Trophoblast cell (in vitro differentiated cells and primary cell): ENCODE data around the gene SMARCD3.
A peak's percentile ranks its signal among the peaks of the same experiment; 100 is the strongest.

Experiments
- DNase-seq, 2 donors: peaks; one replicate each; pipeline ENCODE4 v3.0.0-alpha.2; 2016
- H2AFZ ChIP-seq: 2 replicates; pipeline ENCODE4 v1.6.1; 2013; ENCODE audit warnings: low read length, moderate library complexity, mild to moderate bottlenecking; ENCODE audit not compliant: insufficient read depth, poor library complexity
- H2AK5ac ChIP-seq: 2 replicates; pipeline ENCODE4 v1.6.1; 2013; ENCODE audit warnings: mild to moderate bottlenecking, low read length
- H2BK120ac ChIP-seq: 2 replicates; pipeline ENCODE4 v1.6.1; 2013; ENCODE audit warnings: low read length, mild to moderate bottlenecking, moderate library complexity; ENCODE audit not compliant: insufficient read depth, poor library complexity
- H2BK12ac ChIP-seq: 2 replicates; pipeline ENCODE4 v1.6.1; 2013; ENCODE audit warnings: mild to moderate bottlenecking, low read length, moderate library complexity
- H2BK5ac ChIP-seq: 2 replicates; pipeline ENCODE4 v1.6.1; 2013; ENCODE audit warnings: low read length, low read depth, moderate library complexity, mild to moderate bottlenecking; ENCODE audit not compliant: poor library complexity
- H3K14ac ChIP-seq: 2 replicates; pipeline ENCODE4 v1.6.1; 2013; ENCODE audit warnings: mild to moderate bottlenecking, low read length
- H3K18ac ChIP-seq: 2 replicates; pipeline ENCODE4 v1.6.1; 2013; ENCODE audit warnings: mild to moderate bottlenecking, low read length
- H3K23ac ChIP-seq: 2 replicates; pipeline ENCODE4 v1.6.1; 2013; ENCODE audit warnings: low read length
- H3K27ac ChIP-seq: 2 replicates; pipeline ENCODE4 v1.5.1; 2013; ENCODE audit warnings: low read depth, mild to moderate bottlenecking, inconsistent platforms, low read length, moderate library complexity
- H3K27me3 ChIP-seq: 2 replicates; pipeline ENCODE4 v1.6.1; 2013; ENCODE audit warnings: inconsistent platforms, mild to moderate bottlenecking, low read length, moderate library complexity; ENCODE audit not compliant: insufficient read depth
- H3K36me3 ChIP-seq, 2 experiments: 1 replicate in 1 of 2; 2 replicates in 1 of 2; pipeline ENCODE4 v1.6.1; 2013; ENCODE audit warnings: low read length in 2 of 2, mild to moderate bottlenecking in 2 of 2, moderate library complexity in 1 of 2; ENCODE audit not compliant: insufficient read depth in 2 of 2, control insufficient read depth in 1 of 2
- H3K4ac ChIP-seq: 2 replicates; pipeline ENCODE4 v1.6.1; 2013; ENCODE audit warnings: low read depth, mild to moderate bottlenecking, low read length, moderate library complexity
- H3K4me1 ChIP-seq, 2 experiments: 1 replicate in 1 of 2; 2 replicates in 1 of 2; pipeline ENCODE4 v1.6.1; 2013; ENCODE audit warnings: low read length in 2 of 2, mild to moderate bottlenecking in 2 of 2, moderate library complexity in 1 of 2; ENCODE audit not compliant: insufficient read depth in 2 of 2, control insufficient read depth in 1 of 2
- H3K4me2 ChIP-seq: 2 replicates; pipeline ENCODE4 v1.6.1; 2013; ENCODE audit warnings: inconsistent platforms, mild to moderate bottlenecking, low read length, moderate library complexity
- H3K4me3 ChIP-seq: 2 replicates; pipeline ENCODE4 v1.5.1; 2013; ENCODE audit warnings: mild to moderate bottlenecking, low read depth, low read length, inconsistent platforms
- H3K79me1 ChIP-seq: one replicate; pipeline ENCODE4 v1.6.1; 2013; ENCODE audit warnings: low read length
- H3K79me2 ChIP-seq: 2 replicates; pipeline ENCODE4 v1.6.1; 2013; ENCODE audit warnings: low read length, mild to moderate bottlenecking; ENCODE audit not compliant: control insufficient read depth, insufficient read depth, poor library complexity
- H3K9ac ChIP-seq: 2 replicates; pipeline ENCODE4 v1.6.1; 2013; ENCODE audit warnings: mild to moderate bottlenecking, low read length
- H3K9me3 ChIP-seq: 2 replicates; pipeline ENCODE4 v1.6.1; 2013; ENCODE audit warnings: low read depth, mild to moderate bottlenecking, control low read depth, inconsistent platforms, low read length; ENCODE audit not compliant: insufficient read depth
- H4K12ac ChIP-seq: 2 replicates; pipeline ENCODE4 v1.6.1; 2013; ENCODE audit warnings: low read depth, mild to moderate bottlenecking, low read length, moderate library complexity
- H4K8ac ChIP-seq: 2 replicates; pipeline ENCODE4 v1.6.1; 2013; ENCODE audit warnings: low read depth, mild to moderate bottlenecking, low read length, moderate library complexity
- H4K91ac ChIP-seq: one replicate; pipeline ENCODE4 v1.6.1; 2013; ENCODE audit warnings: low read depth, mild to moderate bottlenecking, low read length, moderate library complexity
- WGBS: extraction: QIAGEN DNeasy Blood & Tissue Kit; methylation state at CpG from one replicate; pipeline ENCODE4 v1.1.7; 2013; ENCODE audit warnings: missing lambda C conversion rate; ENCODE audit not compliant: insufficient read length, insufficient coverage; ENCODE audit errors: extremely low coverage; 5-methylcytosine and 5-hydroxymethylcytosine counted together

The SMARCD3 gene

GRCh38 chr7:151236406-151236805, 12.1 kb downstream of the SMARCD3 start:
- H3K27me3 ChIP-seq = no peaks in the 10 kb centered on the region
- no peak overlapping the region for H3K23ac ChIP-seq
- H2BK5ac ChIP-seq = no peak overlapping the region
- no peak overlapping the region for H3K14ac ChIP-seq
- H2BK120ac ChIP-seq = no peak overlapping the region
- peaks cover 11% of the 10 kb centered on the region for H3K79me2 ChIP-seq
- peaks cover 6% of the 10 kb centered on the region for H3K79me1 ChIP-seq
- H3K9me3 ChIP-seq = peaks cover 4% of the 10 kb centered on the region
- H3K36me3 ChIP-seq = peaks cover 54 to 56% of the 10 kb centered on the region in 2 experiments
- no peak overlapping the region for H4K12ac ChIP-seq
- H2AFZ ChIP-seq = no peak overlapping the region
- H2BK12ac ChIP-seq = no peak overlapping the region
- H4K91ac ChIP-seq = no peak overlapping the region
- no peak overlapping the region for H3K4me3 ChIP-seq
- H3K27ac ChIP-seq = no peak overlapping the region
- no peak overlapping the region for H3K18ac ChIP-seq
- H4K8ac ChIP-seq = no peak overlapping the region
- H3K9ac ChIP-seq = no peak overlapping the region
- no peak for DNase-seq
- no peak overlapping the region for H2AK5ac ChIP-seq
- no peak overlapping the region for H3K4me2 ChIP-seq
- no CpG with 5 or more reads among the region's 13 CpGs for WGBS
- peaks cover 4 to 10% of the 10 kb centered on the region in 2 experiments for H3K4me1 ChIP-seq
- no peak overlapping the region for H3K4ac ChIP-seq

GRCh38 chr7:151235091-151235787, 13.3 kb downstream of the SMARCD3 start:
- peaks cover 4 to 10% of the 10 kb centered on the region in 2 experiments for H3K4me1 ChIP-seq
- H3K4me2 ChIP-seq = no peak overlapping the region

GRCh38 chr7:151233804-151234203, 14.7 kb downstream of the SMARCD3 start:
- no peak overlapping the region for H4K12ac ChIP-seq
- no peak overlapping the region for H2AFZ ChIP-seq
- H3K9me3 ChIP-seq = peaks cover 4% of the 10 kb centered on the region
- H3K4me3 ChIP-seq = no peak overlapping the region
- no peak overlapping the region for H3K27ac ChIP-seq
- H3K79me1 ChIP-seq = peaks cover 6% of the 10 kb centered on the region
- no peak overlapping the region for H3K23ac ChIP-seq
- DNase-seq = no peak
- H3K27me3 ChIP-seq = no peaks in the 10 kb centered on the region
- no CpG with 5 or more reads among the region's 9 CpGs for WGBS
- H2BK120ac ChIP-seq = no peak overlapping the region
- H4K91ac ChIP-seq = no peak overlapping the region
- no peak overlapping the region for H3K9ac ChIP-seq
- peaks cover 4 to 10% of the 10 kb centered on the region in 2 experiments for H3K4me1 ChIP-seq
- H2AK5ac ChIP-seq = no peak overlapping the region
- H3K14ac ChIP-seq = no peak overlapping the region
- peak overlapping the region; percentile 86 for H3K4me2 ChIP-seq
- H2BK12ac ChIP-seq = no peak overlapping the region
- H4K8ac ChIP-seq = no peak overlapping the region
- H3K79me2 ChIP-seq = peaks cover 11% of the 10 kb centered on the region
- peaks cover 35 to 42% of the 10 kb centered on the region in 2 experiments for H3K36me3 ChIP-seq
- H2BK5ac ChIP-seq = no peak overlapping the region
- no peak overlapping the region for H3K18ac ChIP-seq
- peak overlapping the region; percentile 30 for H3K4ac ChIP-seq

More at GRCh38 chr7:151235091-151235787, 13.3 kb downstream of the SMARCD3 start:
- no CpG with 5 or more reads among the region's 28 CpGs for WGBS
- Histone ChIP-seq H2BK12ac (no peak overlapping the region), H3K36me3 (peaks cover 48 to 50% of the 10 kb centered on the region in 2 experiments), H3K9me3 (peaks cover 4% of the 10 kb centered on the region), H3K18ac (no peak overlapping the region), H4K8ac (no peak overlapping the region), H3K14ac (no peak overlapping the region), H2BK5ac (no peak overlapping the region), H2AFZ (no peak overlapping the region), H2AK5ac (no peak overlapping the region), H3K9ac (no peak overlapping the region), H3K23ac (no peak overlapping the region), H3K4ac (no peak overlapping the region), H3K27me3 (no peaks in the 10 kb centered on the region), H3K27ac (no peak overlapping the region), H3K4me3 (peak overlapping the region; percentile 6), H4K12ac (no peak overlapping the region), H4K91ac (no peak overlapping the region), H2BK120ac (no peak overlapping the region), H3K79me2 (peaks cover 11% of the 10 kb centered on the region), H3K79me1 (peaks cover 6% of the 10 kb centered on the region)
- DNase-seq = no peak

DNA sequence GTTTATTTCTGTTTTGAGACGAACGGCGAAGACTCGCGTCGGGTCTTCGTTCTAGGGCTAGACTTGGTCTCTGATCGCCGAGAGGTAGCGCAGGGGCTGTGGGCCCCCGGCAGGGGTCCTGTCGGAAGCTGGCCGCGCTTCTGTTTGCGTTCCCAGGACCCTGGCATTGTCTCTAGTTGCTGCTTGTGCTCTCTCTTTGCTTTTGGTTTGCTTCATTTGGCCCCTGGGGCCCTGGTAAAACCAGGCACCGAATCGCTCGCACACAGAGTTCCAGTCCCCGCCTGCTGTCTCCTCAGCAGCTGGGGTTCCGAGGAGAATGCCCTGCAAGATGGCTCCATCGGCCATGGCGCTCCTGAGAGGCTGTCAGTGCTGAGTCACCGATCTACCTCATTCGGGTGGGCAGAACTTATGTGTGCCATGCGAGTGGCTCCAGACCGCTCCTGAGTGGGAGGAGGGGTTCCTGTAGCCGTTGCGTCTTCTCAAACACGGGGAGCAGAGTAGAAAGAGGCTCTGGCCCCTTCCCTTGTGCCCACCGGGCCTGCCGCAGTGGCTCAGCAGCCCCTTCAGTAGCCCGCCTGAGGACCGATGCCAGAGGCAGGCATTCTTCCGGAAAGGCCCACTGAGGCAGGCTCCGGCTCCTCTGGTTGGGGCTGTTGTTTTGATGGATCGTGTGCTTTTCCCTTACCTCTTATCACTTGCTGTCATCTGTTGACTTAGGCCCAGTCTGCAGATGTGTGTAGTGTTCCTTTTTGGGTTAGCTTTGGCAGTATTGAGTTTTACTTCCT, 15.4 kb downstream of the SMARCD3 start:
- peak overlapping the region; percentile 44 for H4K12ac ChIP-seq
- H2AFZ ChIP-seq = peak overlapping the region; percentile 67
- no CpG with 5 or more reads among the region's 36 CpGs for WGBS
- H2BK120ac ChIP-seq = peak overlapping the region; percentile 57
- H3K4me3 ChIP-seq = peak overlapping the region; percentile 87
- no peak overlapping the region for H2BK5ac ChIP-seq
- peak overlapping the region; percentile 92 for H3K14ac ChIP-seq
- H4K8ac ChIP-seq = peak overlapping the region; percentile 86
- peaks cover 4 to 10% of the 10 kb centered on the region in 2 experiments for H3K4me1 ChIP-seq
- H3K9ac ChIP-seq = peak overlapping the region; percentile 87
- peak overlapping the region; percentile 85 for H3K18ac ChIP-seq
- DNase-seq = peak in 1 of 2 donors; percentile 29
- H3K79me2 ChIP-seq = peaks cover 11% of the 10 kb centered on the region
- H3K36me3 ChIP-seq = peaks cover 29 to 36% of the 10 kb centered on the region in 2 experiments
- no peak overlapping the region for H3K27ac ChIP-seq
- H3K4ac ChIP-seq = peak overlapping the region; percentile 91
- H2AK5ac ChIP-seq = peak overlapping the region; percentile 75
- H3K79me1 ChIP-seq = peaks cover 6% of the 10 kb centered on the region
- peaks cover 4% of the 10 kb centered on the region for H3K9me3 ChIP-seq
- H4K91ac ChIP-seq = peak overlapping the region; percentile 91
- no peak overlapping the region for H3K23ac ChIP-seq
- H3K27me3 ChIP-seq = no peaks in the 10 kb centered on the region
- H3K4me2 ChIP-seq = peak overlapping the region; percentile 86
- no peak overlapping the region for H2BK12ac ChIP-seq
